Measurements from ENCODE around the gene DGKE. TPM values are rescaled to one million over a fixed set of nuclear protein-coding genes. Genes with fewer than 3 reads are reported as not detected.

DGKE gene
- total RNA-seq, 4 donors from 2014 or later = 7.1 to 12.5 (median 11.1) TPM

DNA sequence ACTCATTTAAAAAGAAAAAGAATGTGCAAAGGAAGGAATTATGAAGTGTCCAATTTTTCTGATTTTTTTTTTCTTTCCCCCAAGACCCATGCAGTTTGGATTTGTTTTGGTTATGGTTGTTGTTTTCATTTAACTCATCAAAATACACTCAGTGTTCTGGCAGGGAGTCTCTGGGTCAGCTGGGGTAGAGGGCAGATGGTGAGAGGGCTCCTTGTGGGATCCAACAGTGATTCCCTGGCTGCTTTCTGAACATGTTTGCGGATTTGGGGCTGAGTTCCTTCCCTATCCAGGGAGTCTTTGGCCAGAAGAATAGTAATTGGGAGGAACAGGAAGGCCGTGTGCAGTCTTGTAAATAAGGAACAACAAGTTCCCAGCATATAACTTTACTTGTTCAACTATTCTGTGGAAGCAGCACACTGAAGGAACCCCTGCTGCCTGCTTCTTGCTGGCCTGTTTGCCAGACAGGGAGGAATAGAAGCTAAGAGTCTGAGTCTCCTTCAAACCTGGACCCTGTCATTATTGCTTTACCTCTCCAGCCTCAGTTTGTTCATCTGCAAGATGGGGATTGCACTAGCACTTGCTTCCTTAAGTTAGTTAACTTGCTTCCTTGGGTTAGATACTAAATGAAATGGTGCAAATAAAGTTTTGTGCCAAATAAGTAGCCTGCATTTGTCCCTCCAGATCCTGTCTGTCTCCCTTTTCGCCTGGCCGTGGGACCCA is 32.3 kb upstream of the DGKE start:
- Histone ChIP-seq H3K27me3 (no peaks in the 10 kb centered on the region), H3K4me1 (peaks cover 0 to 21% (median 15%) of the 10 kb centered on the region in 4 donors), H3K36me3 (no peaks in the 10 kb centered on the region), H3K9me3 (no peaks in the 10 kb centered on the region), H3K27ac (replicated peaks in 1 of 4) (no peak overlapping the region), H3K4me3 (no peak overlapping the region)
- WGBS = 80% methylated on average over 4 of the region's 4 CpGs
- TF ChIP-seq POLR2A (IDR thresholded peaks at IDR 0.05; ENCODE audit: low read depth) (no peak), EP300 (IDR thresholded peaks at IDR 0.05) (no peak), POLR2AphosphoS5 (IDR thresholded peaks at IDR 0.05) (no peak)
- TF ChIP-seq, protein P1, sequence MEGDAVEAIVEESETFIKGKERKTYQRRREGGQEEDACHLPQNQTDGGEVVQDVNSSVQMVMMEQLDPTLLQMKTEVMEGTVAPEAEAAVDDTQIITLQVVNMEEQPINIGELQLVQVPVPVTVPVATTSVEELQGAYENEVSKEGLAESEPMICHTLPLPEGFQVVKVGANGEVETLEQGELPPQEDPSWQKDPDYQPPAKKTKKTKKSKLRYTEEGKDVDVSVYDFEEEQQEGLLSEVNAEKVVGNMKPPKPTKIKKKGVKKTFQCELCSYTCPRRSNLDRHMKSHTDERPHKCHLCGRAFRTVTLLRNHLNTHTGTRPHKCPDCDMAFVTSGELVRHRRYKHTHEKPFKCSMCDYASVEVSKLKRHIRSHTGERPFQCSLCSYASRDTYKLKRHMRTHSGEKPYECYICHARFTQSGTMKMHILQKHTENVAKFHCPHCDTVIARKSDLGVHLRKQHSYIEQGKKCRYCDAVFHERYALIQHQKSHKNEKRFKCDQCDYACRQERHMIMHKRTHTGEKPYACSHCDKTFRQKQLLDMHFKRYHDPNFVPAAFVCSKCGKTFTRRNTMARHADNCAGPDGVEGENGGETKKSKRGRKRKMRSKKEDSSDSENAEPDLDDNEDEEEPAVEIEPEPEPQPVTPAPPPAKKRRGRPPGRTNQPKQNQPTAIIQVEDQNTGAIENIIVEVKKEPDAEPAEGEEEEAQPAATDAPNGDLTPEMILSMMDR (IDR thresholded peaks at IDR 0.05) = no peak
- no peak for DNase-seq (ENCODE audit: extremely low spot score)
- intact Hi-C loops (cut with DNase I) = no loop called here

DNA sequence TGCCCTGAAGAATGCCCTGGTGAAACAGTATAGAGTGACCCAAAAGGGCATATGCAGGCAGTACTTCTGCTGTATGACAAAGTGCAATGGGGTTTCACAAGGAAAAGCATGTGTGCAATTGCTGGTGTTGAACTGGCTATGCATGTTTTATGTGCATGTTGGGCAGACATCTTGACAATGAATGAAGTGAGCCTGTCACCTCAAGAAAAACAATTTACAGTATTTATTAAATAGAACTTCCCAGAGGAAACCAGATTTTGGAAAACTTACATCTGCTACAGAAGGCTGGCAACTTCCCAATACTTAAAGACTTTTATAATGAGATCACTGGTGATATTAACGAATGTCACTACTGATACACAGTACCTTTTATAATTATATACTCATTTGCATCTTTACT is 30.9 kb upstream of the DGKE start:
- Histone ChIP-seq H3K9me3 (no peaks in the 10 kb centered on the region), H3K4me3 (no peak overlapping the region), H3K27ac (replicated peaks in 1 of 4) (no peak overlapping the region), H3K4me1 (peaks cover 0 to 21% (median 15%) of the 10 kb centered on the region in 4 donors), H3K36me3 (no peaks in the 10 kb centered on the region), H3K27me3 (no peaks in the 10 kb centered on the region)
- 63% methylated on average over 1 of the region's 1 CpG for WGBS
- TF ChIP-seq, protein P1 (IDR thresholded peaks at IDR 0.05) = no peak
- intact Hi-C loops (cut with DNase I) = no loop called here
- DNase-seq (ENCODE audit: extremely low spot score) = no peak

DNA sequence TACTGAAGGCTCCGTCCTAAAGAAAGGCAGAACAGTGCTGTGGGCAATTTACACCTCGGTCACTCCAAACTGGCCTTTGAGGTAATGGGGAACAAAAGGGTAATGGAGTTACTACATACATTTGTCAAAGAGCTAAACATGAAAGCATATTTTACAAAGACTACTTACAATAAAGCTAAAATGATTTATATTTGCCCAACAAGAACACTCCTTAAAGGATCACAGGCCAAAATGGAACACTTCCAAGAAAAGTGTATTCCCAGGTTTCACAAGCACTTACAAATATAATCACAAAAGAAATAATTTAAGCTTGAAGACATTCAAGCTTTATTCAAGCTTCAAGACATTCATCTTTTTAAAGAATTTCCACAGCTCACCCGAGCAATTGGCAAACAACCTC is 29.5 kb upstream of the DGKE start:
- WGBS = 40% methylated on average over 3 of the region's 3 CpGs
- Histone ChIP-seq H3K36me3 (no peaks in the 10 kb centered on the region), H3K9me3 (no peaks in the 10 kb centered on the region), H3K27ac (replicated peaks in 1 of 4) (peak overlapping the region in 1 of 4 donors; percentile 29), H3K4me1 (peaks cover 0 to 21% (median 15%) of the 10 kb centered on the region in 4 donors), H3K4me3 (no peak overlapping the region), H3K27me3 (no peaks in the 10 kb centered on the region)
- TF ChIP-seq, protein P1 (IDR thresholded peaks at IDR 0.05) = no peak
- TF ChIP-seq POLR2A (IDR thresholded peaks at IDR 0.05; ENCODE audit: low read depth) (no peak), EP300 (IDR thresholded peaks at IDR 0.05) (no peak), POLR2AphosphoS5 (IDR thresholded peaks at IDR 0.05) (no peak)
- intact Hi-C loops (cut with DNase I) = no loop called here
- no peak for DNase-seq (ENCODE audit: extremely low spot score)

DNA sequence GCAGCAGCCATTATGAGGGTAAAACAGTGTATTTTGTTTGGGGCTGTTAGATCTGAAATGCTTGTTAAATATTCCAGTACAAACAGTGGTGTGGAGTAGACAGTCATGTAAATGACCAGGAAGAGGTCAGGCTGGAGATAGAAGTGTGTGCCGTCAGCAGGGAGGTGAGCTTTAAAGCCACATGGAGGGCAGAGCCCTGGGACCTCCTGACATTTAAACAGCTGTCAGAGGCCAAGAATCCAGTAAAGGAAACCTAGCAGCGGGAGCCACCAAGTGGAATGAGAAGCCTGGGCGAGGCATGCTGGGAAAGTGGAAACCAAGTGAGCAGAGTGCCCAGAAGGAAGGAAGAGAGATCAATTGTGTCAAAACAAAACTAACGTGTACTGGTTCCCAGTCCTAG is 27.0 kb upstream of the DGKE start:
- H3K4me3 ChIP-seq = no peak overlapping the region
- no peaks in the 10 kb centered on the region for H3K36me3 ChIP-seq
- H3K27ac ChIP-seq (replicated peaks in 1 of 4) = no peak overlapping the region
- H3K4me1 ChIP-seq = peaks cover 0 to 21% (median 15%) of the 10 kb centered on the region in 4 donors
- no peak for DNase-seq (ENCODE audit: extremely low spot score)
- no peak for TF ChIP-seq POLR2A (IDR thresholded peaks at IDR 0.05; ENCODE audit: low read depth)
- H3K27me3 ChIP-seq = no peaks in the 10 kb centered on the region
- intact Hi-C loops (cut with DNase I) = no loop called here
- WGBS = 87% methylated on average over 4 of the region's 4 CpGs
- no peaks in the 10 kb centered on the region for H3K9me3 ChIP-seq

DNA sequence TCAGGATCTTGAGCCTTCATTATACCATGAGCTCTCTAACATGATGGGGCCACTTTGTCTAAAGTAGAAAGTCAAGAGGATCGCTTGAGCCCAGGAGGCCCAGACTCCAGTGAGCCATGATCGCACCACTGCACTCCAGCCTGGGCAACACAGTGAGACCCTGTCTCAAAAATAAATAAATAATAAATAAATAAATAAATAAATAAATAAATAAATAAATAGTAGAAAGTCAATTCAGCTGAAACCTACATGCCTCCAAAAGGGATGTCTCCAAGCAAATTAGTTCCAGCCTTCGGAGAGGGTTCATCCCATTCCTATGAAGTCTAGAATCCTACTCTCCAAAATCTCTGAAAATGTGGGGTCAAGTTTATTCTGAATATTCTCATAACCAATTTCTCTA is 26.2 kb upstream of the DGKE start:
- TF ChIP-seq POLR2AphosphoS5 (IDR thresholded peaks at IDR 0.05) (no peak), EP300 (IDR thresholded peaks at IDR 0.05) (no peak), POLR2A (IDR thresholded peaks at IDR 0.05; ENCODE audit: low read depth) (no peak)
- TF ChIP-seq, protein P1 (IDR thresholded peaks at IDR 0.05) = no peak
- intact Hi-C loops (cut with DNase I) = no loop called here
- no peak overlapping the region for H3K27ac ChIP-seq (replicated peaks in 1 of 4)
- H3K4me3 ChIP-seq = no peak overlapping the region
- H3K27me3 ChIP-seq = no peaks in the 10 kb centered on the region
- DNase-seq (ENCODE audit: extremely low spot score) = no peak
- no peaks in the 10 kb centered on the region for H3K9me3 ChIP-seq
- WGBS = 99% methylated on average over 3 of the region's 3 CpGs
- peaks cover 0 to 21% (median 15%) of the 10 kb centered on the region in 4 donors for H3K4me1 ChIP-seq
- H3K36me3 ChIP-seq = no peaks in the 10 kb centered on the region
